ENCODE data around the gene TNNI2. TPM values are rescaled to one million over a fixed set of nuclear protein-coding genes. Genes with fewer than 3 reads are reported as not detected.

Gene TNNI2
- total RNA-seq, 1 experiment from 2014 or later: 0.46 TPM

GRCh38 chr11:1839204-1839923 is 583 bp downstream of the TNNI2 start:
- ATAC-seq: no peak
- intact Hi-C loops (cut with micrococcal nuclease; ENCODE audit: unreplicated experiment): no loop called here
- POLR2A ChIA-PET: no interaction called here

More at GRCh38 chr11:1839204-1839923, 583 bp downstream of the TNNI2 start:
- Histone ChIP-seq H3K9me3 (ENCODE audit: control insufficient read depth, insufficient read depth, low read depth, low read length) (no peaks in the 10 kb centered on the region), H3K27ac (ENCODE audit: low read length) (no peak overlapping the region), H3K4me3 (ENCODE audit: low read depth in 2 of 2, low read length in 2 of 2) (no peak overlapping the region), H3K36me3 (ENCODE audit: control insufficient read depth, insufficient read depth, low read length) (no peaks in the 10 kb centered on the region), H3K4me1 (ENCODE audit: control insufficient read depth, insufficient read depth, low read length) (peaks cover 23% of the 10 kb centered on the region), H3K27me3 (ENCODE audit: control insufficient read depth, insufficient read depth, low read length) (no peaks in the 10 kb centered on the region)
- no peak for TF ChIP-seq TCF7L2 (IDR thresholded peaks at IDR 0.05; ENCODE audit: low read depth, low read length)
- TF ChIP-seq CTCF (IDR thresholded peaks at IDR 0.05): no peak
- no peak for TF ChIP-seq POLR2AphosphoS5 (IDR thresholded peaks at IDR 0.05; ENCODE audit: low read depth, low read length)
- TF ChIP-seq REST (IDR thresholded peaks at IDR 0.05; ENCODE audit: insufficient read depth in 1 of 2, low read depth in 2 of 2, low read length in 1 of 2): no peak
- no peak for TF ChIP-seq SIN3A (IDR thresholded peaks at IDR 0.05; ENCODE audit: borderline replicate concordance, insufficient read depth, low read depth, low read length)
- CTCF ChIA-PET: interaction anchor here (0.6 to 1.5 kb wide), 4 partner anchors 82 to 198 kb away, joined by 3 to 5 read pairs (median 4); no protein-coding TSS in a partner anchor
- DNase-seq (ENCODE audit: low read depth, low spot score): no peak
- BruUV-seq (replicated peaks): no TSS peak
- in situ Hi-C loops (cut with HindIII; ENCODE audit: low pct_unique_long_range_greater_than_20kb, low sequenced_read_pairs): no loop called here
